Heart right ventricle (tissue), 16 donors: ENCODE data around the gene LENG9. TPM values are rescaled to one million over a fixed set of nuclear protein-coding genes. Genes with fewer than 3 reads are reported as not detected.

Experiments used
- ATAC-seq, 8 donors: fragments of 200-7000 bp; cut with Tn5 transposase; one replicate each; pipeline ENCODE4 v1.9.1; 2020; ENCODE audit warnings: mild to moderate bottlenecking in 8 of 8, moderate library complexity in 8 of 8, moderate number of reproducible peaks in 1 of 8
- DNase-seq, 2 donors: peaks; one replicate each; pipeline ENCODE4 v3.0.0-alpha.2; 2020
- H3K27ac ChIP-seq, 10 donors: fragments of 200-600 bp; sonication (generic) in 2 of 10; one replicate each; pipeline versions ENCODE4 v1.5.0 to v1.8.0; 2020 to 2022; ENCODE audit warnings: mild to moderate bottlenecking in 3 of 10
- H3K27me3 ChIP-seq, 7 donors: fragments of 200-600 bp; one replicate each; pipeline ENCODE4 v1.8.0; 2021 to 2022; ENCODE audit warnings: mild to moderate bottlenecking in 2 of 7
- H3K36me3 ChIP-seq, 9 donors: fragments of 200-600 bp; sonication (generic) in 1 of 9; one replicate each; pipeline versions ENCODE4 v1.5.0 to v1.8.0; 2020 to 2022; ENCODE audit warnings: mild to moderate bottlenecking in 2 of 9
- H3K4me1 ChIP-seq, 9 donors: fragments of 200-600 bp; sonication (generic) in 1 of 9; one replicate each; pipeline versions ENCODE4 v1.5.0 to v1.8.0; 2020 to 2022; ENCODE audit warnings: mild to moderate bottlenecking in 4 of 9
- H3K4me3 ChIP-seq, 10 donors: fragments of 200-600 bp; sonication (generic) in 2 of 10; one replicate each; pipeline versions ENCODE4 v1.5.0 to v1.8.0; 2020 to 2022; ENCODE audit warnings: mild to moderate bottlenecking in 7 of 10, moderate library complexity in 2 of 10
- H3K9me3 ChIP-seq, 11 donors: fragments of 200-600 bp in 10 of 11; sonication (generic) in 2 of 11; one replicate each; pipeline versions ENCODE4 v1.5.0 to v1.8.0; 2013 to 2022; ENCODE audit warnings: mild to moderate bottlenecking in 2 of 11, control low read depth in 1 of 11, moderate library complexity in 1 of 11
- WGBS, 2 donors: extraction: QIAGEN DNeasy Blood & Tissue Kit; methylation state at CpG; one replicate each; pipeline ENCODE4 v1.1.7; 2013; ENCODE audit warnings: inconsistent platforms in 1 of 2; 5-methylcytosine and 5-hydroxymethylcytosine counted together
- intact Hi-C, 10 donors: fragments of 100-400 bp; cut with DNase I; formaldehyde crosslinking; loops; one replicate each; pipeline versions ENCODE4 v1.11.1 to v1.14.2; 2022
- polyA plus RNA-seq, 2 donors: library from polyadenylated mRNA; stranded (reverse); fragments of 200-250 nt; gene quantifications; one replicate each; pipeline ENCODE4 v1.2.3, GENCODE V29; 2013
- total RNA-seq, 10 donors: library from RNA; stranded (reverse); fragmentation: NEBNext Ultra II Directional in 3 of 10; extraction: Animal tissue kit (Norgen Biotek cat#: 25700) in 3 of 10; gene quantifications; one replicate each; pipeline versions ENCODE4 v1.2.1 to v1.2.4, GENCODE V29; 2021 to 2023
- TF ChIP-seq, protein P1 (sequence below), 9 donors: fragments of 200-600 bp; sonication (generic) in 2 of 9; IDR thresholded peaks; one replicate each; pipeline versions ENCODE4 v1.5.0 to v1.8.0; 2021 to 2022; ENCODE audit warnings: antibody characterized with exemption in 9 of 9, mild to moderate bottlenecking in 5 of 9, moderate library complexity in 1 of 9
- donor health status: Arrhythmogenic right ventricular cardiomyopathy.
- donor health status: ischemic (EF 13 %, LVEDD 7.1; RV severe dilation, severe dysfunction).
- donor health status: healthy with polysubstance abuse.
- donor health status: DM: no; HTN: yes; CAD: no.
- donor health status: DM: no; HTN: no; CAD: no.
- donor health status: ischemic (EF 25% LVEDD 6.9; RV normal size, moderate dysfunction).
- donor health status: ischemic (EF 25% LVEDD 5.7; RV mildly dilated, moderate dysfunction).
- donor health status: healthy.
- donor health status: DM: yes; HTN: yes; CAD: no.
- donor health status: Ischemic cardiomyopathy.
- donor health status: ischemic (EF 35%, LVEDD 5.7; RV mildly dilated, moderate dysfunction).
- donor health status: nonischemic (EF 11% LVEDD 7.7; RV severe dilation, severe dysfunction).
- donor health status: DM: yes; HTN: yes; CAD: no.
- donor health status: PGD.
- donor health status: ischemic (EF 29% LVEDD 5.4; RV normal size, mild dysfunction).
- donor health status: nonischemic (EF 23%, LVEDD 6.1; RV moderate dilation, normal function).

Gene LENG9
- total and polyA plus RNA-seq, 12 donors = 1.0 to 4.2 (median 1.6) TPM

DNA sequence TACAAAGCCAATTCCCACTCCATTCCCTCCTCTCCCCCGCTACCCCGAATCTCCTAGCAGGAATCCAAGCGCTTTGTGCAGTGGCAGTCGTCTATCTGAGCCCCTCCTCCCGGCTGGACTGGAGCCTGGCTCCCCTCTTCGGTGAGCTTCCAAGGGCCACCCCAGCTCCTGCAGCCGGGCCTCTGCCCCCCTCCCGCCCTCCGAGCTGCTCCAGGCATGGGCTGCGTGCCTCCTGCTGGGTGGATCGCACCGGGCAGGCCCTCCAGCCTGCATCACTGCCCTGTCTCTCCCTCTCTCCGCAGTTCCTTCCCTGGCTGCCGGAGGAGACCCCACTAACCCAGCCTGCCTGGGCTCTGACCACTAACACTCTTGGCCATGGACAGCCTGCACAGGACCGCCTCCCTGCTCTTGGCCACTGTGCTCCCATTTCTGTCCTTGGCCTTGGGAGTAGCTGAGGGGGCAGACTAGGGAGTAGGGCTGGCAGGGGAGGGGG is 27.5 kb downstream of the LENG9 start:
- peaks cover 0 to 28% (median 4%) of the 10 kb centered on the region in 7 donors for H3K27me3 ChIP-seq
- peaks cover 0 to 15% (median 0%) of the 10 kb centered on the region in 9 donors for H3K36me3 ChIP-seq
- peak overlapping the region in 1 of 10 donors; percentile 22 for H3K27ac ChIP-seq
- no peaks in the 10 kb centered on the region for H3K9me3 ChIP-seq
- peak in 1 of 2 donors; percentile 3 for DNase-seq
- ATAC-seq = peak; percentile 7 to 45 (median 32)
- H3K4me1 ChIP-seq = peaks cover 7 to 51% (median 28%) of the 10 kb centered on the region in 9 donors
- intact Hi-C loops = no loop called here
- TF ChIP-seq, protein P1, sequence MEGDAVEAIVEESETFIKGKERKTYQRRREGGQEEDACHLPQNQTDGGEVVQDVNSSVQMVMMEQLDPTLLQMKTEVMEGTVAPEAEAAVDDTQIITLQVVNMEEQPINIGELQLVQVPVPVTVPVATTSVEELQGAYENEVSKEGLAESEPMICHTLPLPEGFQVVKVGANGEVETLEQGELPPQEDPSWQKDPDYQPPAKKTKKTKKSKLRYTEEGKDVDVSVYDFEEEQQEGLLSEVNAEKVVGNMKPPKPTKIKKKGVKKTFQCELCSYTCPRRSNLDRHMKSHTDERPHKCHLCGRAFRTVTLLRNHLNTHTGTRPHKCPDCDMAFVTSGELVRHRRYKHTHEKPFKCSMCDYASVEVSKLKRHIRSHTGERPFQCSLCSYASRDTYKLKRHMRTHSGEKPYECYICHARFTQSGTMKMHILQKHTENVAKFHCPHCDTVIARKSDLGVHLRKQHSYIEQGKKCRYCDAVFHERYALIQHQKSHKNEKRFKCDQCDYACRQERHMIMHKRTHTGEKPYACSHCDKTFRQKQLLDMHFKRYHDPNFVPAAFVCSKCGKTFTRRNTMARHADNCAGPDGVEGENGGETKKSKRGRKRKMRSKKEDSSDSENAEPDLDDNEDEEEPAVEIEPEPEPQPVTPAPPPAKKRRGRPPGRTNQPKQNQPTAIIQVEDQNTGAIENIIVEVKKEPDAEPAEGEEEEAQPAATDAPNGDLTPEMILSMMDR (IDR thresholded peaks at IDR 0.05) = peak in 2 of 9 donors; percentile 13
- H3K4me3 ChIP-seq = no peak overlapping the region
- 23 to 42% methylated on average over 15 of the region's 15 CpGs for WGBS, 2 donors

DNA sequence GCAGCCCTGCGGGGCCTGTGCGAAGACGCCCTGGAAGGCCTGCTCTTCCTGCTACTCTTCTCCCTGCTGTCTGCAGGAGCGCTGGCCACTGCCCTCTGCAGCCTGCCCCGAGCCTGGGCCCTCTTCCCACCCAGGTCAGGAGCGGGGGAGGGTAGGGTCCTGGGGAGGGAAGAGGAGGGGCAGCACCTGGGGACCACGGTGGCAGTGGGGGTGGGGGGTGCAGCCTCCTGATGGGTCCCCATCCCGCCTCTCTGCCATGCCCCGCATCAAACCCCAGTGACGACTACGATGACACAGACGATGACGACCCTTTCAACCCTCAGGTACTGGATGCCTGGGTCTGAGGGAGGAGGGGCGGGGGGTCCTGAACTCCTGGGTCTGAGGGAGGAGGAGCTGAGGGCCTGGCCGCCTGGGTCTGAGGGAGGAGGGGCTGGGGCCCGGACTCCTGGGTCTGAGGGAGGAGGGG is 28.0 kb downstream of the LENG9 start:
- intact Hi-C loops = no loop called here
- TF ChIP-seq, protein P1 (IDR thresholded peaks at IDR 0.05) = no peak
- ATAC-seq (peak in 4 of 8 donors; percentile 4 to 37 (median 6)), DNase-seq (no peak)
- WGBS, 2 donors = 27 to 41% methylated on average over 14 to 16 of the region's 16 CpGs
- H3K27ac ChIP-seq = no peak overlapping the region
- no peak overlapping the region for H3K4me3 ChIP-seq
- H3K27me3 ChIP-seq = peaks cover 0 to 33% (median 7%) of the 10 kb centered on the region in 7 donors
- peaks cover 8 to 56% (median 33%) of the 10 kb centered on the region in 9 donors for H3K4me1 ChIP-seq
- H3K9me3 ChIP-seq = no peaks in the 10 kb centered on the region
- H3K36me3 ChIP-seq = peaks cover 0 to 11% (median 0%) of the 10 kb centered on the region in 9 donors

DNA sequence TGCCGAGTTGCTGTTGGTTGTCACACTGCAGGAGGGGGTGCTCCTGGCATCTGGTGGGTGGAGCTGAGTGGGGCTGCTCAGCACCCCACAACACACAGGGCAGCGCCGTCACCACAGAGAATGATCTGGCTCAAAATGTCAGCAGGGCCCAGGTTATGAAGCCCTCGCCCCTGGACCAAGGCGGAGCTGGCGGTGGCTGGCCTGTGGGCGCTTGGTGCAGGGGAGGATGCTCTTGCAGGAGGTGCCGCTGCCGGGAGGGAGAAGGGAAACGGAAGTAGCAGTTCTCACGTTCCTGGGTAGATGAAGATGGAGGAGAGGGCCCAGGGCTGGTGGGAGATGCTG is 28.7 kb downstream of the LENG9 start:
- peaks cover 0 to 4% (median 0%) of the 10 kb centered on the region in 9 donors for H3K36me3 ChIP-seq
- H3K27me3 ChIP-seq = peaks cover 0 to 39% (median 13%) of the 10 kb centered on the region in 7 donors
- H3K4me1 ChIP-seq = peaks cover 8 to 63% (median 40%) of the 10 kb centered on the region in 9 donors
- ATAC-seq (no peak), DNase-seq (no peak)
- intact Hi-C loops = no loop called here
- H3K4me3 ChIP-seq = no peak overlapping the region
- H3K9me3 ChIP-seq = no peaks in the 10 kb centered on the region
- no peak overlapping the region for H3K27ac ChIP-seq
- TF ChIP-seq, protein P1 (IDR thresholded peaks at IDR 0.05) = no peak
- WGBS, 2 donors = 36 to 37% methylated on average over 11 of the region's 11 CpGs

DNA sequence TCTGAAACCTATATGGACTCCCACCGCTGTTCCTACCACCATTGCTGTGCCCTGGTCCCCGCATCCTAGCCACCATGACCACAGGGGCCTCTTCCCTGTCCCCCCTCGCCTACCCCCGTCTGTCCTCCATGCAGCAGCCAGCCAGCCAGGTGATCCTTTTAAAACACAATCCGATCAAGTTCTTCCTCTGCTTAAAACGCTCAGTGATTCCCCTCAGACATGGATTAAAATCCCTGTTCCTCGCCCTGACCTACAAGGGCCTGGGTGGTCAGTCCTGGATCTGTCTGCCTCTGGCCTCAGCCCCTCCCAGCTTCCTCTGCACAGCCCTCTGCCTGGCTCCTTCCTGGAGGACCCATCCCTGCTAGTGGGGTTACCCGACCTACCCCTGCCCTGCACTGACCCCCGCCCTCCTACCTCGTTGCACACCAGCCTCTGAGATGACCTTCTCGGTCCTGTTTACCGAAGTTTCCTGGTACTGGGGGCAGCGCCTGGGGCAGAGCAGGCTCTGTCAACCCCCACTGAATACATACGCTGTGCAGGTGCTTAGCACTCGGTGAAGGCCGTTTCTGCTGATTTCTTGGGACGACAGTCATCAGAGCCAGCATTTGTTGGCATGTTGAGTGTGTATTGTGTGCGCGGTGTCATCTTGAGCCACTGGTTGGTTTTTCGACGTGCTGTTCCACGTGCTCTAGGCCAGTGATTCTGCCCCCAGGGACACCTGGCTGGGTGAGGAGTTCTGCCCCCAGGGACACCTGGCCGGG is 29.3 kb downstream of the LENG9 start:
- peak in 1 of 8 donors; percentile 23 for ATAC-seq
- Histone ChIP-seq H3K36me3 (peaks cover 0 to 4% (median 0%) of the 10 kb centered on the region in 9 donors), H3K27me3 (peaks cover 0 to 45% (median 17%) of the 10 kb centered on the region in 7 donors), H3K4me1 (peaks cover 8 to 61% (median 41%) of the 10 kb centered on the region in 9 donors), H3K9me3 (no peaks in the 10 kb centered on the region), H3K4me3 (no peak overlapping the region), H3K27ac (no peak overlapping the region)
- WGBS, 2 donors = 48 to 53% methylated on average over 23 of the region's 23 CpGs
- TF ChIP-seq, protein P1 (IDR thresholded peaks at IDR 0.05) = no peak
- intact Hi-C loops = no loop called here
- peak in 1 of 2 donors; percentile 3 for DNase-seq
